ENCODE data around the gene SHISAL1.

DNA sequence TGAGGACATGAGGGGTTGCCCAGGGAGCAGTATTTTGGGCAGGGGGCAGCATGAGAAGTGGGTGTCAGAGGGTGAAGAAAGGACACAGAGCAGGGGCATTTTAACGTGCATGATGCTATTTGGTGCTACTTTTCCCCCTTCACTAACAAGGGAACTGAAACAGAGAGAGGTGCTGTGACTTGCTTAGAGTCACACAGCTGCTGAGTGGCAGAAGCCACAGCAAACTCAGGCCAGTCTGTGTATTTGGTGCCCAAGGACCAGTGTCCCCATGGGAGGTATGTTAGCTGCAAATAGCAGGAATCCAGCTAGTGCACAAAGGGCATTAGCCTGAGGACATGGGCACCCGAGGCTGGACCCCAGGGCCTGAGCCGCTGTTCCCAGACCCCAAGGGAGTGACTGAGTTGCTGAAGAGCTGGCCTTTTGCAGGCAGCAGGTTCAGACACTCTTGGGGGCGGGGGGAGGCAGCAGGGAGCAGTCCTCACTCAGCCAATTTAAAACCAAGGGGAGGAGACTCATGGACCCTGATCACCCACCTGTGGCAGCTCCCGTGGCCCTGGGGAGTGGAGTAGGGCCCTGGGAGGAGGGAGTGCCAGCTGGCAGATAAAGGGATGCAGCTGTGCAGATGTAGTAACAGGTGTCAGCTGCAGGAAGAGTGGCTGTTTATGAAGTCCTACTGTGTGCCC is 117.4 kb downstream of the SHISAL1 start:
- TF ChIP-seq EZH2 (IDR thresholded peaks at IDR 0.05; ENCODE audit: low read length): no peak
- TF ChIP-seq, protein P1, sequence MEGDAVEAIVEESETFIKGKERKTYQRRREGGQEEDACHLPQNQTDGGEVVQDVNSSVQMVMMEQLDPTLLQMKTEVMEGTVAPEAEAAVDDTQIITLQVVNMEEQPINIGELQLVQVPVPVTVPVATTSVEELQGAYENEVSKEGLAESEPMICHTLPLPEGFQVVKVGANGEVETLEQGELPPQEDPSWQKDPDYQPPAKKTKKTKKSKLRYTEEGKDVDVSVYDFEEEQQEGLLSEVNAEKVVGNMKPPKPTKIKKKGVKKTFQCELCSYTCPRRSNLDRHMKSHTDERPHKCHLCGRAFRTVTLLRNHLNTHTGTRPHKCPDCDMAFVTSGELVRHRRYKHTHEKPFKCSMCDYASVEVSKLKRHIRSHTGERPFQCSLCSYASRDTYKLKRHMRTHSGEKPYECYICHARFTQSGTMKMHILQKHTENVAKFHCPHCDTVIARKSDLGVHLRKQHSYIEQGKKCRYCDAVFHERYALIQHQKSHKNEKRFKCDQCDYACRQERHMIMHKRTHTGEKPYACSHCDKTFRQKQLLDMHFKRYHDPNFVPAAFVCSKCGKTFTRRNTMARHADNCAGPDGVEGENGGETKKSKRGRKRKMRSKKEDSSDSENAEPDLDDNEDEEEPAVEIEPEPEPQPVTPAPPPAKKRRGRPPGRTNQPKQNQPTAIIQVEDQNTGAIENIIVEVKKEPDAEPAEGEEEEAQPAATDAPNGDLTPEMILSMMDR (optimal IDR thresholded peaks at IDR 0.05 in 1 of 3, IDR thresholded peaks at IDR 0.05 in 1 of 3, conservative IDR thresholded peaks at IDR 0.05 in 1 of 3; ENCODE audit: extremely low read depth in 1 of 3, insufficient read depth in 2 of 3, low read length in 3 of 3): no peak
